Measurements from ENCODE around the gene LRRTM4. TPM values are rescaled to one million over a fixed set of nuclear protein-coding genes. Genes with fewer than 3 reads are reported as not detected.

LRRTM4 gene
- polyA plus RNA-seq, 1 donor from 2014 or later, result 37.1 TPM

DNA sequence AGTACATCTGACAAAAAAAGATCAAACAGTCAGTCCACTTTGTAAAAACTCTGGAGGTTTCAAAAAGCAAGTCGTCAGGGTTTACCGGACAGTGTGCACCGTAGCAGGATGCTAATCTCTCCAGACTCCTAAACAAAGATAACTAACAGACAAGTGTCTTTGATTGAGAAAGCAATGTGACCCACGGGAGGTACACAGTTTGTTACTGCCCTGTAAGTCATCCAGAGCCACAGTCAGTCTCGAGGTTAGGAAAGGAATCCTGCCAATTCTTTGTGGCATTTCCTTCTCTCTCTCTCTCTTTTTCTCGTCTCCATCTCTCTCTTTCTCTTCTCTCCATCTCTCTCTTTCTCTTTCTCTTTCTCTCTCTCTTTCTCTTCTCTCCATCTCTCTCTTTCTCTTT lies 42.8 kb downstream of the LRRTM4 start:
- Histone ChIP-seq H4K20me1 (ENCODE audit: insufficient read depth) (no peaks in the 10 kb centered on the region), H3F3A (ENCODE audit: insufficient read depth, low read length, poor library complexity, severe bottlenecking) (no peaks in the 10 kb centered on the region), H3K36me3 (ENCODE audit: insufficient read depth, low read length) (no peaks in the 10 kb centered on the region), H2AFZ (ENCODE audit: low read depth, low read length) (no peak overlapping the region), H3K4me2 (ENCODE audit: low read length) (no peak overlapping the region), H3K9me3 (ENCODE audit: low read length) (no peaks in the 10 kb centered on the region), H3K79me2 (replicated peaks; ENCODE audit: insufficient read depth, low read length) (no peaks in the 10 kb centered on the region), H3K27me3 (ENCODE audit: insufficient read depth, low read depth, low read length) (no peaks in the 10 kb centered on the region), H3K9me2 (ENCODE audit: insufficient read depth, low read length) (no peaks in the 10 kb centered on the region), H3K9ac (ENCODE audit: low read length) (no peak overlapping the region), H3K27ac (ENCODE audit: low read length) (no peak overlapping the region), H3K4me3 (ENCODE audit: low read length) (no peak overlapping the region)
- TF ChIP-seq EP300 (conservative IDR thresholded peaks at IDR 0.05; ENCODE audit: poor library complexity, severe bottlenecking) (no peak), POLR2AphosphoS5 (IDR thresholded peaks at IDR 0.05) (no peak), CTCF (IDR thresholded peaks at IDR 0.05; ENCODE audit: poor library complexity, severe bottlenecking) (no peak), EZH2 (IDR thresholded peaks at IDR 0.05; ENCODE audit: borderline replicate concordance, insufficient read depth, low read length, poor library complexity, severe bottlenecking) (no peak)

DNA sequence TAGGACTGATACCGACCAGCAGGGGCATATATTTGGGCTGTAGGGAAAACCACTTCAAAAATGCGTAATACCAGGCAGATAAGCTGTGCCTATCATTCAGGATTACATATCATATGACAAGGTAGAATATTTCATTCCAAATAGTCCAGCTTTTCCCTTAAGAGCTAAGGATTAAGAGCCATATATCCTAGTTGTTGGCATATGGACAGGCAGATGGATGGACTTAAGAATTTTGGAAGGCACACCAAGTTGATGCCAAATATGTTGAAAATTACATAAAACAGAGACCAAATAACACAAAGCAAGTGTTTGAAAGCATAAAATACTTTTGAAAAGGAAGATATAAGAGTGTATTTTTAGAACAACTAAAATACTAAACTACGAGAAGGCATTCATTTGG lies 52.1 kb downstream of the LRRTM4 start:
- H3K27me3 ChIP-seq (ENCODE audit: insufficient read depth, low read depth, low read length), result no peaks in the 10 kb centered on the region

DNA sequence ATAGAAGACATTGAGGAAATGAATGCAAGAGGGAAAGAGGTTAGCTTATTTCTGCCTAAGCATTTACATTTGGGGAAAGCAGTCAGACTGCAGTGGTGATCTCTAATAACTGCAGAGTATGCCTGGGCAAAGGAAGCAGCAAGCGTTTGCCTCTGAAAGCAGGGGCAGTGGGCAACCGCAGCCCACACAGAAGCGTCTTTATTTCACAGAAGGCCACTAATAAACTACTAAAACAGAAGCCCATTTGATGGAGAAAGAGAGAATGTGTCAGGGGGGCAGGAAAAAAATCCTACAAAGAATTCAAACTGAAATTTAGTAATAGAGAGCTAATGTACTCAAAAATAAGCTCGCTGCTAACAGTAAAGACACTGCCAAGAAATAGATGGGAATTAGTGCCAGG lies 53.1 kb downstream of the LRRTM4 start:
- Histone ChIP-seq H3K4me3 (ENCODE audit: low read length) (no peak overlapping the region), H3K9ac (ENCODE audit: low read length) (no peak overlapping the region), H2AFZ (ENCODE audit: low read depth, low read length) (no peak overlapping the region), H3K27me3 (ENCODE audit: insufficient read depth, low read depth, low read length) (no peaks in the 10 kb centered on the region), H3K9me2 (ENCODE audit: insufficient read depth, low read length) (no peaks in the 10 kb centered on the region), H3K27ac (ENCODE audit: low read length) (no peak overlapping the region), H3F3A (ENCODE audit: insufficient read depth, low read length, poor library complexity, severe bottlenecking) (no peaks in the 10 kb centered on the region), H3K4me2 (ENCODE audit: low read length) (no peak overlapping the region), H3K9me3 (ENCODE audit: low read length) (no peaks in the 10 kb centered on the region), H3K36me3 (ENCODE audit: insufficient read depth, low read length) (no peaks in the 10 kb centered on the region), H3K79me2 (replicated peaks; ENCODE audit: insufficient read depth, low read length) (peaks cover 4% of the 10 kb centered on the region), H4K20me1 (ENCODE audit: insufficient read depth) (no peaks in the 10 kb centered on the region)
- TF ChIP-seq SMC3 (conservative IDR thresholded peaks at IDR 0.05; ENCODE audit: poor library complexity), result no peak
- no peak for TF ChIP-seq EP300 (conservative IDR thresholded peaks at IDR 0.05; ENCODE audit: poor library complexity, severe bottlenecking)
- no peak for TF ChIP-seq RAD21 (conservative IDR thresholded peaks at IDR 0.05)
- no peak for TF ChIP-seq TAF1 (IDR thresholded peaks at IDR 0.05; ENCODE audit: low read depth)
- no peak for TF ChIP-seq POLR2AphosphoS5 (IDR thresholded peaks at IDR 0.05)
- TF ChIP-seq, protein P1, sequence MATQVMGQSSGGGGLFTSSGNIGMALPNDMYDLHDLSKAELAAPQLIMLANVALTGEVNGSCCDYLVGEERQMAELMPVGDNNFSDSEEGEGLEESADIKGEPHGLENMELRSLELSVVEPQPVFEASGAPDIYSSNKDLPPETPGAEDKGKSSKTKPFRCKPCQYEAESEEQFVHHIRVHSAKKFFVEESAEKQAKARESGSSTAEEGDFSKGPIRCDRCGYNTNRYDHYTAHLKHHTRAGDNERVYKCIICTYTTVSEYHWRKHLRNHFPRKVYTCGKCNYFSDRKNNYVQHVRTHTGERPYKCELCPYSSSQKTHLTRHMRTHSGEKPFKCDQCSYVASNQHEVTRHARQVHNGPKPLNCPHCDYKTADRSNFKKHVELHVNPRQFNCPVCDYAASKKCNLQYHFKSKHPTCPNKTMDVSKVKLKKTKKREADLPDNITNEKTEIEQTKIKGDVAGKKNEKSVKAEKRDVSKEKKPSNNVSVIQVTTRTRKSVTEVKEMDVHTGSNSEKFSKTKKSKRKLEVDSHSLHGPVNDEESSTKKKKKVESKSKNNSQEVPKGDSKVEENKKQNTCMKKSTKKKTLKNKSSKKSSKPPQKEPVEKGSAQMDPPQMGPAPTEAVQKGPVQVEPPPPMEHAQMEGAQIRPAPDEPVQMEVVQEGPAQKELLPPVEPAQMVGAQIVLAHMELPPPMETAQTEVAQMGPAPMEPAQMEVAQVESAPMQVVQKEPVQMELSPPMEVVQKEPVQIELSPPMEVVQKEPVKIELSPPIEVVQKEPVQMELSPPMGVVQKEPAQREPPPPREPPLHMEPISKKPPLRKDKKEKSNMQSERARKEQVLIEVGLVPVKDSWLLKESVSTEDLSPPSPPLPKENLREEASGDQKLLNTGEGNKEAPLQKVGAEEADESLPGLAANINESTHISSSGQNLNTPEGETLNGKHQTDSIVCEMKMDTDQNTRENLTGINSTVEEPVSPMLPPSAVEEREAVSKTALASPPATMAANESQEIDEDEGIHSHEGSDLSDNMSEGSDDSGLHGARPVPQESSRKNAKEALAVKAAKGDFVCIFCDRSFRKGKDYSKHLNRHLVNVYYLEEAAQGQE (IDR thresholded peaks at IDR 0.05; ENCODE audit: borderline replicate concordance), result no peak
- no peak for TF ChIP-seq EZH2 (IDR thresholded peaks at IDR 0.05; ENCODE audit: borderline replicate concordance, insufficient read depth, low read length, poor library complexity, severe bottlenecking)
- no peak for TF ChIP-seq MXI1 (conservative IDR thresholded peaks at IDR 0.05; ENCODE audit: poor library complexity, severe bottlenecking)

More for the DNA sequence above, 52.1 kb downstream of the LRRTM4 start:
- no peak overlapping the region for H3K9ac ChIP-seq (ENCODE audit: low read length)
- H4K20me1 ChIP-seq (ENCODE audit: insufficient read depth), result no peaks in the 10 kb centered on the region
- no peaks in the 10 kb centered on the region for H3K36me3 ChIP-seq (ENCODE audit: insufficient read depth, low read length)
- no peak overlapping the region for H3K27ac ChIP-seq (ENCODE audit: low read length)
- no peak overlapping the region for H3K4me2 ChIP-seq (ENCODE audit: low read length)
- H3K9me2 ChIP-seq (ENCODE audit: insufficient read depth, low read length), result no peaks in the 10 kb centered on the region
- TF ChIP-seq, protein P1 (IDR thresholded peaks at IDR 0.05; ENCODE audit: borderline replicate concordance), result no peak
- TF ChIP-seq EP300 (conservative IDR thresholded peaks at IDR 0.05; ENCODE audit: poor library complexity, severe bottlenecking) (no peak), RAD21 (conservative IDR thresholded peaks at IDR 0.05) (no peak), POLR2AphosphoS5 (IDR thresholded peaks at IDR 0.05) (no peak), TAF1 (IDR thresholded peaks at IDR 0.05; ENCODE audit: low read depth) (no peak)
- H2AFZ ChIP-seq (ENCODE audit: low read depth, low read length), result no peak overlapping the region
- no peaks in the 10 kb centered on the region for H3K79me2 ChIP-seq (replicated peaks; ENCODE audit: insufficient read depth, low read length)
- no peaks in the 10 kb centered on the region for H3K9me3 ChIP-seq (ENCODE audit: low read length)
- H3K4me3 ChIP-seq (ENCODE audit: low read length), result no peak overlapping the region
- H3F3A ChIP-seq (ENCODE audit: insufficient read depth, low read length, poor library complexity, severe bottlenecking), result no peaks in the 10 kb centered on the region
